ENCODE data around the gene MED29. TPM values are rescaled to one million over a fixed set of nuclear protein-coding genes. Genes with fewer than 3 reads are reported as not detected.

MED29 gene
- total and polyA plus RNA-seq, 10 of the 15 experiments (the other 5 are each of a cell fraction or from before 2014, with no cell fraction given): 3.2 to 36.6 (median 22.8) TPM

DNA sequence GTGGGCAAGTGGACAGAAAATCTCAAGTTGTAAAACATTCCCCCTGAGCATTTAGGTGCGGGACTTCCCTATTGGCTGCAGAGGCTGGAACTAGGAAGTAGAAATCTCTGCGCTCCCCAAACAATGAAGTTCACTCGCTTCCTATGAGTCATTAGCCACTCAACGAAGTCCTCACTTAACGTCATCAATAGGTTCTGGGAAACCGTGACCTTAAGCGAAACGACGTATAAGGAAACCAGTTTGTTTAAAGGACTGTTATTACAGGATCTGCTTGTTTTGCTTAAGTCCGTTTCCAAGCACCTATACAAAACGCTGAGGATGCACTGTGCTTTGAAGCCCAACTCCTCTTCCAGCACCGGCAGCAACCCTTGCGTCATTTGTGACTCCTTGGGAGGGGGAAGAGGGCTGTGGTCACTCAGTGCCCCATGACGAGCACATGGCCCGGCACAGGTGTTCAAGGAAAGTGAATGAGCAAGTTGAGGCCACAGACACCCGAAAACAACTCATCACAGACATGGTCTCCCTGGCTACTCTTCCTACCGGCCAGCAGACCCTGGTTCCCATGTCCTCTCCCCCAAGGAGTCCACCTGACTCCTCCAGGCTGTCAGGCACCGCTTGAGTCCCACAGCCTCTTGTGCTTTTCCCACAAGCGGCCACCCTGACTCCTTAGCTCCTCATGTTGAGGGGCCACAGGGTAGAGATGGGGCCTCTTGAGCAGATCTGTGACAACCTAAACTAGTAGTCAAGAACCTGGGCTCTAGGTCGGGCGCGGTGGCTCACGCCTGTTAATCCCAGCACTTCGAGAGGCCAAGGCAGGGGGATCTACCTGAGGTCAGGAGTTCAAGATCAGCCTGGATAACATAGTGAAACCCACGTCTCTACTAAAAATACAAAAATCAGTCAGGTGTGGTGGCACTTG is 39.8 kb downstream of the MED29 start (continued):
- TF ChIP-seq RCOR1 (conservative IDR thresholded peaks at IDR 0.05; ENCODE audit: low read depth, low read length) (no peak), SP1 (IDR thresholded peaks at IDR 0.05; ENCODE audit: low read depth, low read length) (no peak), STAT1 (conservative IDR thresholded peaks at IDR 0.05) (no peak), NFYB (IDR thresholded peaks at IDR 0.05; ENCODE audit: insufficient read depth, low read depth, low read length) (peak; percentile 78), SREBF1 (IDR thresholded peaks at IDR 0.05; ENCODE audit: low read length) (no peak), PML (IDR thresholded peaks at IDR 0.05; ENCODE audit: low read length) (peak; percentile 89), ZNF274 (IDR thresholded peaks at IDR 0.05; ENCODE audit: insufficient read depth, insufficient read length) (no peak), TBL1XR1 (IDR thresholded peaks at IDR 0.05; ENCODE audit: low read depth, low read length) (no peak), SIN3A (IDR thresholded peaks at IDR 0.05; ENCODE audit: low read depth, low read length) (no peak), BMI1 (IDR thresholded peaks at IDR 0.05; ENCODE audit: borderline replicate concordance) (no peak), FOS (IDR thresholded peaks at IDR 0.05; ENCODE audit: borderline replicate concordance, extremely low read depth, insufficient read length) (no peak), ZSCAN29 (IDR thresholded peaks at IDR 0.05) (no peak), ZNF207 (IDR thresholded peaks at IDR 0.05; ENCODE audit: borderline replicate concordance) (no peak), TCF7 (IDR thresholded peaks at IDR 0.05; ENCODE audit: borderline replicate concordance) (no peak)
- TF ChIP-seq, protein P1, sequence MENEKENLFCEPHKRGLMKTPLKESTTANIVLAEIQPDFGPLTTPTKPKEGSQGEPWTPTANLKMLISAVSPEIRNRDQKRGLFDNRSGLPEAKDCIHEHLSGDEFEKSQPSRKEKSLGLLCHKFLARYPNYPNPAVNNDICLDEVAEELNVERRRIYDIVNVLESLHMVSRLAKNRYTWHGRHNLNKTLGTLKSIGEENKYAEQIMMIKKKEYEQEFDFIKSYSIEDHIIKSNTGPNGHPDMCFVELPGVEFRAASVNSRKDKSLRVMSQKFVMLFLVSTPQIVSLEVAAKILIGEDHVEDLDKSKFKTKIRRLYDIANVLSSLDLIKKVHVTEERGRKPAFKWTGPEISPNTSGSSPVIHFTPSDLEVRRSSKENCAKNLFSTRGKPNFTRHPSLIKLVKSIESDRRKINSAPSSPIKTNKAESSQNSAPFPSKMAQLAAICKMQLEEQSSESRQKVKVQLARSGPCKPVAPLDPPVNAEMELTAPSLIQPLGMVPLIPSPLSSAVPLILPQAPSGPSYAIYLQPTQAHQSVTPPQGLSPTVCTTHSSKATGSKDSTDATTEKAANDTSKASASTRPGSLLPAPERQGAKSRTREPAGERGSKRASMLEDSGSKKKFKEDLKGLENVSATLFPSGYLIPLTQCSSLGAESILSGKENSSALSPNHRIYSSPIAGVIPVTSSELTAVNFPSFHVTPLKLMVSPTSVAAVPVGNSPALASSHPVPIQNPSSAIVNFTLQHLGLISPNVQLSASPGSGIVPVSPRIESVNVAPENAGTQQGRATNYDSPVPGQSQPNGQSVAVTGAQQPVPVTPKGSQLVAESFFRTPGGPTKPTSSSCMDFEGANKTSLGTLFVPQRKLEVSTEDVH (IDR thresholded peaks at IDR 0.05; ENCODE audit: low read depth, partially characterized antibody): no peak
- TF ChIP-seq, protein P2, sequence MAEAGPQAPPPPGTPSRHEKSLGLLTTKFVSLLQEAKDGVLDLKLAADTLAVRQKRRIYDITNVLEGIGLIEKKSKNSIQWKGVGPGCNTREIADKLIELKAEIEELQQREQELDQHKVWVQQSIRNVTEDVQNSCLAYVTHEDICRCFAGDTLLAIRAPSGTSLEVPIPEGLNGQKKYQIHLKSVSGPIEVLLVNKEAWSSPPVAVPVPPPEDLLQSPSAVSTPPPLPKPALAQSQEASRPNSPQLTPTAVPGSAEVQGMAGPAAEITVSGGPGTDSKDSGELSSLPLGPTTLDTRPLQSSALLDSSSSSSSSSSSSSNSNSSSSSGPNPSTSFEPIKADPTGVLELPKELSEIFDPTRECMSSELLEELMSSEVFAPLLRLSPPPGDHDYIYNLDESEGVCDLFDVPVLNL (IDR thresholded peaks at IDR 0.05; ENCODE audit: low read depth, low read length): no peak
- TF ChIP-seq, protein P3, sequence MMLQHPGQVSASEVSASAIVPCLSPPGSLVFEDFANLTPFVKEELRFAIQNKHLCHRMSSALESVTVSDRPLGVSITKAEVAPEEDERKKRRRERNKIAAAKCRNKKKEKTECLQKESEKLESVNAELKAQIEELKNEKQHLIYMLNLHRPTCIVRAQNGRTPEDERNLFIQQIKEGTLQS (IDR thresholded peaks at IDR 0.05; ENCODE audit: borderline replicate concordance, extremely low read depth, low read depth, low read length): no peak
- TF ChIP-seq, protein P4, sequence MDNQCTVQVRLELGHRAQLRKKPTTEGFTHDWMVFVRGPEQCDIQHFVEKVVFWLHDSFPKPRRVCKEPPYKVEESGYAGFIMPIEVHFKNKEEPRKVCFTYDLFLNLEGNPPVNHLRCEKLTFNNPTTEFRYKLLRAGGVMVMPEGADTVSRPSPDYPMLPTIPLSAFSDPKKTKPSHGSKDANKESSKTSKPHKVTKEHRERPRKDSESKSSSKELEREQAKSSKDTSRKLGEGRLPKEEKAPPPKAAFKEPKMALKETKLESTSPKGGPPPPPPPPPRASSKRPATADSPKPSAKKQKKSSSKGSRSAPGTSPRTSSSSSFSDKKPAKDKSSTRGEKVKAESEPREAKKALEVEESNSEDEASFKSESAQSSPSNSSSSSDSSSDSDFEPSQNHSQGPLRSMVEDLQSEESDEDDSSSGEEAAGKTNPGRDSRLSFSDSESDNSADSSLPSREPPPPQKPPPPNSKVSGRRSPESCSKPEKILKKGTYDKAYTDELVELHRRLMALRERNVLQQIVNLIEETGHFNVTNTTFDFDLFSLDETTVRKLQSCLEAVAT (IDR thresholded peaks at IDR 0.05): no peak
- TF ChIP-seq, protein P5, sequence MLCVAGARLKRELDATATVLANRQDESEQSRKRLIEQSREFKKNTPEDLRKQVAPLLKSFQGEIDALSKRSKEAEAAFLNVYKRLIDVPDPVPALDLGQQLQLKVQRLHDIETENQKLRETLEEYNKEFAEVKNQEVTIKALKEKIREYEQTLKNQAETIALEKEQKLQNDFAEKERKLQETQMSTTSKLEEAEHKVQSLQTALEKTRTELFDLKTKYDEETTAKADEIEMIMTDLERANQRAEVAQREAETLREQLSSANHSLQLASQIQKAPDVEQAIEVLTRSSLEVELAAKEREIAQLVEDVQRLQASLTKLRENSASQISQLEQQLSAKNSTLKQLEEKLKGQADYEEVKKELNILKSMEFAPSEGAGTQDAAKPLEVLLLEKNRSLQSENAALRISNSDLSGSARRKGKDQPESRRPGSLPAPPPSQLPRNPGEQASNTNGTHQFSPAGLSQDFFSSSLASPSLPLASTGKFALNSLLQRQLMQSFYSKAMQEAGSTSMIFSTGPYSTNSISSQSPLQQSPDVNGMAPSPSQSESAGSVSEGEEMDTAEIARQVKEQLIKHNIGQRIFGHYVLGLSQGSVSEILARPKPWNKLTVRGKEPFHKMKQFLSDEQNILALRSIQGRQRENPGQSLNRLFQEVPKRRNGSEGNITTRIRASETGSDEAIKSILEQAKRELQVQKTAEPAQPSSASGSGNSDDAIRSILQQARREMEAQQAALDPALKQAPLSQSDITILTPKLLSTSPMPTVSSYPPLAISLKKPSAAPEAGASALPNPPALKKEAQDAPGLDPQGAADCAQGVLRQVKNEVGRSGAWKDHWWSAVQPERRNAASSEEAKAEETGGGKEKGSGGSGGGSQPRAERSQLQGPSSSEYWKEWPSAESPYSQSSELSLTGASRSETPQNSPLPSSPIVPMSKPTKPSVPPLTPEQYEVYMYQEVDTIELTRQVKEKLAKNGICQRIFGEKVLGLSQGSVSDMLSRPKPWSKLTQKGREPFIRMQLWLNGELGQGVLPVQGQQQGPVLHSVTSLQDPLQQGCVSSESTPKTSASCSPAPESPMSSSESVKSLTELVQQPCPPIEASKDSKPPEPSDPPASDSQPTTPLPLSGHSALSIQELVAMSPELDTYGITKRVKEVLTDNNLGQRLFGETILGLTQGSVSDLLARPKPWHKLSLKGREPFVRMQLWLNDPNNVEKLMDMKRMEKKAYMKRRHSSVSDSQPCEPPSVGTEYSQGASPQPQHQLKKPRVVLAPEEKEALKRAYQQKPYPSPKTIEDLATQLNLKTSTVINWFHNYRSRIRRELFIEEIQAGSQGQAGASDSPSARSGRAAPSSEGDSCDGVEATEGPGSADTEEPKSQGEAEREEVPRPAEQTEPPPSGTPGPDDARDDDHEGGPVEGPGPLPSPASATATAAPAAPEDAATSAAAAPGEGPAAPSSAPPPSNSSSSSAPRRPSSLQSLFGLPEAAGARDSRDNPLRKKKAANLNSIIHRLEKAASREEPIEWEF (IDR thresholded peaks at IDR 0.05; ENCODE audit: insufficient replicate concordance, low read depth, low read length): no peak

Measured in GM12878 (cell line).